Upper lobe of left lung (tissue), 6 donors: ENCODE measurements around the gene EXOC6. TPM values are rescaled to one million over a fixed set of nuclear protein-coding genes. Genes with fewer than 3 reads are reported as not detected.

ENCODE experiments used
- ATAC-seq, 2 donors: fragments of 200-7000 bp; cut with Tn5 transposase; one replicate each; pipeline ENCODE4 v1.9.1; 2022; ENCODE audit warnings: mild to moderate bottlenecking in 2 of 2, moderate library complexity in 2 of 2; ENCODE audit not compliant: low FRiP score in 2 of 2
- DNase-seq, 2 donors: peaks; one replicate each; pipeline ENCODE4 v3.0.0-alpha.2; 2019 to 2020
- H3K27ac ChIP-seq, 4 donors: fragments of 200-600 bp; sonication (generic); one replicate each; pipeline ENCODE4 v1.5.1; 2016 to 2019
- H3K27me3 ChIP-seq, 4 donors: fragments of 200-600 bp; sonication (generic); one replicate each; pipeline ENCODE4 v1.5.1; 2017 to 2019
- H3K36me3 ChIP-seq, 4 donors: fragments of 200-600 bp; sonication (generic); one replicate each; pipeline ENCODE4 v1.5.1; 2016 to 2019
- H3K4me1 ChIP-seq, 4 donors: fragments of 200-600 bp; sonication (generic); one replicate each; pipeline ENCODE4 v1.5.1; 2018 to 2019
- H3K4me3 ChIP-seq, 4 donors: fragments of 200-600 bp; sonication (generic); one replicate each; pipeline ENCODE4 v1.5.1; 2017 to 2019; ENCODE audit warnings: mild to moderate bottlenecking in 2 of 4, moderate library complexity in 1 of 4
- H3K9me3 ChIP-seq, 4 donors: fragments of 200-600 bp; sonication (generic); one replicate each; pipeline ENCODE4 v1.5.1; 2018 to 2019
- EP300 ChIP-seq, 4 donors: sonication (generic); formaldehyde crosslinking; IDR thresholded peaks; one replicate each; pipeline ENCODE4 v1.5.1; 2017; ENCODE audit warnings: antibody characterized with exemption in 4 of 4, control low read depth in 2 of 4
- POLR2A ChIP-seq, 4 donors: fragments of 450-650 bp; IDR thresholded peaks; one replicate each; pipeline ENCODE4 v1.5.1; 2016 to 2017; ENCODE audit warnings: antibody characterized with exemption in 4 of 4, mild to moderate bottlenecking in 2 of 4
- POLR2AphosphoS5 ChIP-seq, 2 donors: sonication (generic); formaldehyde crosslinking; IDR thresholded peaks; one replicate each; pipeline ENCODE4 v1.5.1; 2017; ENCODE audit warnings: antibody characterized with exemption in 2 of 2
- WGBS, 2 donors: methylation state at CpG; one replicate each; pipeline ENCODE4 v1.1.5; 2017 to 2018; 5-methylcytosine and 5-hydroxymethylcytosine counted together
- total RNA-seq, 6 donors: library from RNA; depleted of rRNA in 4 of 6; stranded (reverse); fragments of >200 nt in 4 of 6; gene quantifications; one replicate each; pipeline versions ENCODE4 v1.1.0 to v1.2.1, GENCODE V29; 2016 to 2021
- TF ChIP-seq, protein P1 (sequence below), 6 experiments: fragments of 450-650 bp in 4 of 6; fragments of 200-600 bp in 2 of 6; sonication (generic) in 2 of 6; IDR thresholded peaks; one replicate each; pipeline ENCODE4 v1.5.1; 2016 to 2019; ENCODE audit warnings: antibody characterized with exemption in 6 of 6
- donor health status: DM: no; HTN: no; CAD: no; lungs with moderate emphysema.
- donor health status: DM: no; HTN: yes; CAD: no; lungs with severe emphysema.

EXOC6 gene
- total RNA-seq, 6 donors from 2014 or later, result 7.1 to 27.3 (median 20.1) TPM

DNA sequence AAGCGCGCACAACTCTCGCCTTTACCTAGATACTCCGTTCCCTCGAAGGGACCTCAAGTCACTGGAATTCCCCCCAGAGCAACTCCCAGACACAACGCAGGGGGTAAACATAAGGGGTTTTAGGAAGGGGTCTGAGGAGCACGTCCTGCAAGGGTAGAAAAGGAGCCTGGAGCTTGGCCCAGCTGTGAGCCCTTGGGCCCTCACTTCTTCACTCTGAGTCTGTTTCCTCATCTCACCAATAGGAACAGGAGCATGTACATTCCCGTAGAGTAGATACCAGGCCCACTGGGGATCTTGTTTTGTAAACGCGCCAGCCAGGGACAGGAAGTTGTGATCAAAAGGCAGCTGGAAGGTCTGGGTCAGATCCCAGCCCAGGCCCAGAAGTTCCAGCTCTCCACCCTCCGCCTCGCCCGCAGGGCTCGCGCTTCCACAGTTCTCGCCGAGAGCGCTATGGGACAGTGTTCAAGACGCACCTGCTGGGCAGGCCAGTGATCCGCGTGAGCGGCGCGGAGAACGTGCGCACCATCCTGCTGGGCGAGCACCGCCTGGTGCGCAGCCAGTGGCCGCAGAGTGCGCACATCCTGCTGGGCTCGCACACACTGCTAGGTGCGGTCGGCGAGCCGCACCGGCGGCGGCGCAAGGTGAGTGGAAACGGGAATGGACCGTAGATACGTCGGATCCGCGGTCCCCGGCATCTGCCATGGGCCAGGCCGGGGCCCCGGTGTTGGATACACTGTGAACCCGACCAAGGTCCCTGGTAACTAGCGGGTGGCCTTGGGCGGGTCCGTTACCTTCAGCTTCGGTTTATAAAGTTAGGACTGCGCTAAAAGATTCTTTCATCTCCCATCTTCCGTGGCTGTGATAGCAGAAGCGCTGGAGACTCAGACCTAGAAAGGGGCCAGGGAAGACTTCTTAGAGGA, 213.5 kb downstream of the EXOC6 start:
- DNase-seq (peak in 1 of 2 donors; percentile 84), ATAC-seq (peak in 1 of 2 donors; percentile 34)
- Histone ChIP-seq H3K9me3 (no peaks in the 10 kb centered on the region), H3K36me3 (peaks cover 0 to 17% (median 2%) of the 10 kb centered on the region in 4 donors), H3K27me3 (peaks cover 0 to 26% (median 8%) of the 10 kb centered on the region in 4 donors), H3K4me1 (peaks cover 17 to 42% (median 17%) of the 10 kb centered on the region in 4 donors), H3K4me3 (peak overlapping the region; percentile 0 to 45 (median 26)), H3K27ac (no peak overlapping the region)
- TF ChIP-seq, protein P1, sequence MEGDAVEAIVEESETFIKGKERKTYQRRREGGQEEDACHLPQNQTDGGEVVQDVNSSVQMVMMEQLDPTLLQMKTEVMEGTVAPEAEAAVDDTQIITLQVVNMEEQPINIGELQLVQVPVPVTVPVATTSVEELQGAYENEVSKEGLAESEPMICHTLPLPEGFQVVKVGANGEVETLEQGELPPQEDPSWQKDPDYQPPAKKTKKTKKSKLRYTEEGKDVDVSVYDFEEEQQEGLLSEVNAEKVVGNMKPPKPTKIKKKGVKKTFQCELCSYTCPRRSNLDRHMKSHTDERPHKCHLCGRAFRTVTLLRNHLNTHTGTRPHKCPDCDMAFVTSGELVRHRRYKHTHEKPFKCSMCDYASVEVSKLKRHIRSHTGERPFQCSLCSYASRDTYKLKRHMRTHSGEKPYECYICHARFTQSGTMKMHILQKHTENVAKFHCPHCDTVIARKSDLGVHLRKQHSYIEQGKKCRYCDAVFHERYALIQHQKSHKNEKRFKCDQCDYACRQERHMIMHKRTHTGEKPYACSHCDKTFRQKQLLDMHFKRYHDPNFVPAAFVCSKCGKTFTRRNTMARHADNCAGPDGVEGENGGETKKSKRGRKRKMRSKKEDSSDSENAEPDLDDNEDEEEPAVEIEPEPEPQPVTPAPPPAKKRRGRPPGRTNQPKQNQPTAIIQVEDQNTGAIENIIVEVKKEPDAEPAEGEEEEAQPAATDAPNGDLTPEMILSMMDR (IDR thresholded peaks at IDR 0.05), result no peak
- no peak for TF ChIP-seq EP300 (IDR thresholded peaks at IDR 0.05)
- no peak for TF ChIP-seq POLR2AphosphoS5 (IDR thresholded peaks at IDR 0.05)
- TF ChIP-seq POLR2A (IDR thresholded peaks at IDR 0.05), result no peak
- 18 to 33% methylated on average over 22 to 51 of the region's 57 CpGs for WGBS, 2 donors

DNA sequence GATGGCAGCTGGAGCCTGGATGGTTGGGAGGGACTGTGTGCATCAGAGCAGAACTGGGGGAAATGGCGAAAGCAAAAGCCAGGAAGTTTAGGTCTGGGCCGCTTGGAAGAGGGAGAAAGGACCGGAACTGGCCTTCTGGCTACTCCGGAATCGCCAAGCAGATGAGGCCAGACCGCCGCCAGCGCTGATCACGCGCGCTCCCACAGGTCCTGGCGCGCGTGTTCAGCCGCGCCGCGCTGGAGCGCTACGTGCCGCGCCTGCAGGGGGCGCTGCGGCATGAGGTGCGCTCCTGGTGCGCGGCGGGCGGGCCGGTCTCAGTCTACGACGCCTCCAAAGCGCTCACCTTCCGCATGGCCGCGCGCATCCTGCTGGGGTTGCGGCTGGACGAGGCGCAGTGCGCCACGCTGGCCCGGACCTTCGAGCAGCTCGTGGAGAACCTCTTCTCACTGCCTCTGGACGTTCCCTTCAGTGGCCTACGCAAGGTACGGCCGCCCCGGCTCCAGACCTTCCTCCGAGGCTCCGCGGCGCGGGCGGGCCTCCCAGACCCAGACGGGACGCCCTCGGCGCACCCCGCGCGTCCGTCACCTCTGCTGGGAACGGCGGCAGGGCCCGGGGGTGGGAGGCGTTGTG, 214.3 kb downstream of the EXOC6 start:
- H3K27me3 ChIP-seq, result peaks cover 0 to 28% (median 8%) of the 10 kb centered on the region in 4 donors
- TF ChIP-seq, protein P1 (IDR thresholded peaks at IDR 0.05), result peak; percentile 35 to 74 (median 52)
- no peak for TF ChIP-seq EP300 (IDR thresholded peaks at IDR 0.05)
- peaks cover 17 to 42% (median 17%) of the 10 kb centered on the region in 4 donors for H3K4me1 ChIP-seq
- WGBS, 2 donors, result 19 to 26% methylated on average over 11 to 13 of the region's 68 CpGs
- H3K36me3 ChIP-seq, result peaks cover 0 to 17% (median 2%) of the 10 kb centered on the region in 4 donors
- H3K27ac ChIP-seq, result no peak overlapping the region
- H3K4me3 ChIP-seq, result peak overlapping the region; percentile 0 to 45 (median 26)
- ATAC-seq (peak; percentile 47 to 50), DNase-seq (peak in 1 of 2 donors; percentile 89)
- H3K9me3 ChIP-seq, result no peaks in the 10 kb centered on the region

DNA sequence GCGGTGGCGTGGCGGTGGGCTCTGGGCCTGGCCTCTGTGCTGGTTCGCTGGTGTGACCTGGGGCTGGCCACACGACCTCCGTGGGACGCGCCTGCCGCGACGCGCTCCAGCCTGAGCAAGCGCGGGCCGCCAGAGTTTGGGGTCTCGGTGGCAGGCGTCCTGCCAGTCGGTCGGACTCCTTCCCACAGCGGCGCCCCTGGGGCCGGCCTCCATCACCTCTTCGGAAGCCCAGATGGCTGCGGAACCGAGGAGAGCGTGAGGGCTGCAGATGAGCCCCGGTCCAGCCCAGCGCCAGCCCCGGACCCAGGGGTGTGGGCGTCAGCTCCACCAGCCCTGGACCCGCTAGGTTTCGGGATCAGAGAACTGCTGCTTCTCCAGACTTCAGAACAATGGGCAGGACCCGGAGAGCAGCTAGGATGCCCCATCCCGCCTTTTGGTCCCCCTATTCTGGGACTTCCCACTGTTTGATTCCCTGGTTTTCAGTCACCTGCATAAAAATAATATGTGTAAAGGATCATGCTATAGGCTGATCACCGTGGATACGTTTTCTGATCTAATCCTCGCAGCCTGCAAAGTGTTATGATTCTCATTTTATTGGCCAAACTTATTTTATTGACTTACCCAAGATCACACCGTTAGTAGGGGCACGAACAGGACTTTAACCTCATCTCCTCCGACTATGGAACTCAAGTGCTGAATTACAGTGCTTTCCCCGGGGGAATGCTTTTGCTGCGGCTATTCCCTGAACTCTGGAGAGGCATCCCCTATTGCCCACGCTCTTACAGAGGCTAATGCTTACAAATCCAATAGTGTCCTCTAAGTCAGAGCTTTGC, 215.0 kb downstream of the EXOC6 start:
- no peaks in the 10 kb centered on the region for H3K9me3 ChIP-seq
- H3K27ac ChIP-seq, result no peak overlapping the region
- peak overlapping the region in 2 of 4 donors; percentile 34 to 45 for H3K4me3 ChIP-seq
- H3K27me3 ChIP-seq, result peaks cover 0 to 34% (median 12%) of the 10 kb centered on the region in 4 donors
- ATAC-seq (no peak), DNase-seq (no peak)
- H3K36me3 ChIP-seq, result peaks cover 0 to 13% (median under 1%) of the 10 kb centered on the region in 4 donors
- WGBS, 2 donors, result 43 to 51% methylated on average over 11 to 22 of the region's 43 CpGs
- H3K4me1 ChIP-seq, result peaks cover 20 to 48% (median 21%) of the 10 kb centered on the region in 4 donors
- TF ChIP-seq EP300 (IDR thresholded peaks at IDR 0.05), result no peak
- TF ChIP-seq POLR2AphosphoS5 (IDR thresholded peaks at IDR 0.05), result no peak
- TF ChIP-seq, protein P1 (IDR thresholded peaks at IDR 0.05), result no peak
- TF ChIP-seq POLR2A (IDR thresholded peaks at IDR 0.05), result no peak

GRCh38 chr10:93063977-93064660, 215.8 kb downstream of the EXOC6 start:
- Histone ChIP-seq H3K4me3 (no peak overlapping the region), H3K9me3 (no peaks in the 10 kb centered on the region), H3K27ac (no peak overlapping the region), H3K36me3 (peaks cover 0 to 7% (median 0%) of the 10 kb centered on the region in 4 donors), H3K27me3 (peaks cover 0 to 40% (median 17%) of the 10 kb centered on the region in 4 donors), H3K4me1 (peaks cover 26 to 56% (median 27%) of the 10 kb centered on the region in 4 donors)
- ATAC-seq (no peak), DNase-seq (no peak)
- TF ChIP-seq, protein P1 (IDR thresholded peaks at IDR 0.05), result no peak
- no peak for TF ChIP-seq EP300 (IDR thresholded peaks at IDR 0.05)
- TF ChIP-seq POLR2AphosphoS5 (IDR thresholded peaks at IDR 0.05), result no peak
- no peak for TF ChIP-seq POLR2A (IDR thresholded peaks at IDR 0.05)
- WGBS, 2 donors, result 84 to 89% methylated on average over 1 to 9 of the region's 9 CpGs
